NCI-H526 treated with DMSO at 0.1 percent for 48 hours (cell line): ENCODE data around the gene ALDH1L1.
"Not testable (repeated sequence)": the region's sequence is repeated elsewhere in the genome, so short reads cannot be mapped to it uniquely, and the experiment has no call there.

Experiments
- DNase-seq: peaks from one replicate; lab custom pipeline; 2025; lab: John Stamatoyannopoulos, UW

Gene ALDH1L1

GRCh38 chr3:126106336-126107202, 73.8 kb downstream of the ALDH1L1 start:
- no peak for DNase-seq

- no peak for DNase-seq
These were observed 74.6 kb downstream of the ALDH1L1 start for GRCh38 chr3:126105691-126106187.

GRCh38 chr3:126104742-126105605, 75.4 kb downstream of the ALDH1L1 start:
- no peak for DNase-seq

- no peak for DNase-seq
These were observed 76.3 kb downstream of the ALDH1L1 start for GRCh38 chr3:126104028-126104635.

- no peak for DNase-seq
These were observed 77.0 kb downstream of the ALDH1L1 start for GRCh38 chr3:126103121-126104027.

- no peak for DNase-seq
These were observed 77.8 kb downstream of the ALDH1L1 start for GRCh38 chr3:126102530-126102951.

- DNase-seq, result no peak
These were observed 78.4 kb downstream of the ALDH1L1 start for GRCh38 chr3:126102011-126102410.

- DNase-seq, result no peak
These were observed 78.8 kb downstream of the ALDH1L1 start for GRCh38 chr3:126101521-126101982.

- DNase-seq, result no peak
These were observed 79.6 kb downstream of the ALDH1L1 start for GRCh38 chr3:126100634-126101301.

GRCh38 chr3:126100269-126100633, 80.1 kb downstream of the ALDH1L1 start:
- no peak for DNase-seq

- no peak for DNase-seq
These were observed 82.0 kb downstream of the ALDH1L1 start for GRCh38 chr3:126098391-126098858.

- no peak for DNase-seq
These were observed 82.6 kb downstream of the ALDH1L1 start for GRCh38 chr3:126097801-126098200.

GRCh38 chr3:126096274-126096673, 84.1 kb downstream of the ALDH1L1 start:
- not testable (repeated sequence) for DNase-seq

- not testable (repeated sequence) for DNase-seq
These were observed 88.3 kb downstream of the ALDH1L1 start for GRCh38 chr3:126092128-126092527.

GRCh38 chr3:126087552-126088175, 92.7 kb downstream of the ALDH1L1 start:
- no peak for DNase-seq

GRCh38 chr3:126085841-126086240, 94.5 kb downstream of the ALDH1L1 start:
- no peak for DNase-seq

- DNase-seq, result no peak
These were observed 95.1 kb downstream of the ALDH1L1 start for GRCh38 chr3:126085276-126085675.

- DNase-seq, result no peak
These were observed 95.6 kb downstream of the ALDH1L1 start for GRCh38 chr3:126084768-126085180.

- peak; percentile 84 for DNase-seq
These were observed 96.2 kb downstream of the ALDH1L1 start, which contains the start of gene SLC41A3 for GRCh38 chr3:126083913-126084767. Gene SLC41A3, minus strand, starts transcription at chr3:126084124. Its CDS starts 15,905 bp downstream, at chr3:126068219.
